ENCODE data around the gene SPRR1A.

SPRR1A gene

GRCh38 chr1:153032677-153033308 is 48.9 kb downstream of the SPRR1A start:
- DNase-seq = no peak

- DNase-seq = no peak
Observed at GRCh38 chr1:153035211-153035610, 51.3 kb downstream of the SPRR1A start.

Measured in CD4-positive, alpha-beta T cell treated with Interferon gamma for 1 hour (primary cell).